Measurements from ENCODE around the gene LPIN1. TPM values are rescaled to one million over a fixed set of nuclear protein-coding genes. Genes with fewer than 3 reads are reported as not detected.

Gene LPIN1
- total RNA-seq, 1 experiment from 2014 or later: 4.4 TPM

GRCh38 chr2:11819235-11819729, 72.8 kb downstream of the LPIN1 start:
- H3K27ac Mint-ChIP-seq: no peak overlapping the region
- Histone ChIP-seq H3K9ac (ENCODE audit: extremely low read depth, insufficient read length, low read length) (no peak overlapping the region), H3T11ph (ENCODE audit: low read length) (no peak overlapping the region), H2BK120ac (ENCODE audit: low read depth, low read length, poor library complexity, severe bottlenecking) (no peak overlapping the region), H3K4ac (ENCODE audit: low read depth, low read length) (no peak overlapping the region), H3K9me3 (ENCODE audit: control insufficient read depth, low read depth, low read length) (no peaks in the 10 kb centered on the region), H3K4me1 (ENCODE audit: insufficient read depth, low read length) (no peaks in the 10 kb centered on the region), H3K23ac (ENCODE audit: insufficient read length, low read depth, low read length) (no peak overlapping the region), H2BK15ac (ENCODE audit: low read depth, low read length) (no peak overlapping the region), H2BK5ac (ENCODE audit: insufficient read length, low read length) (no peak overlapping the region), H4K20me1 (ENCODE audit: control insufficient read depth, insufficient read depth, insufficient read length) (no peaks in the 10 kb centered on the region), H4K91ac (ENCODE audit: insufficient read length, low read depth, low read length) (no peak overlapping the region), H3K18ac (ENCODE audit: insufficient read length, low read depth, low read length) (no peak overlapping the region), H2BK12ac (ENCODE audit: insufficient read length, low read depth, low read length) (no peak overlapping the region), H3K79me1 (ENCODE audit: insufficient read depth, low read depth, low read length, poor library complexity, severe bottlenecking) (no peaks in the 10 kb centered on the region), H2AK5ac (ENCODE audit: insufficient read length, low read length) (no peak overlapping the region), H3K27me3 (ENCODE audit: insufficient read depth, low read length) (no peaks in the 10 kb centered on the region), H3K14ac (ENCODE audit: insufficient read depth, low read length) (no peak overlapping the region), H3K56ac (ENCODE audit: insufficient read length, low read depth, low read length) (no peak overlapping the region), H2AFZ (ENCODE audit: low read length) (no peak overlapping the region), H3K79me2 (ENCODE audit: insufficient read depth, low read length) (no peaks in the 10 kb centered on the region), H4K8ac (replicated peaks; ENCODE audit: insufficient read length, low read depth, low read length) (no peak overlapping the region), H4K5ac (ENCODE audit: insufficient read length, low read depth, low read length) (no peak overlapping the region), H3K23me2 (ENCODE audit: insufficient read length, low read depth, low read length, poor library complexity, severe bottlenecking) (no peaks in the 10 kb centered on the region), H3K27ac (ENCODE audit: insufficient read length, low read depth, low read length) (no peak overlapping the region), H3K4me2 (ENCODE audit: insufficient read depth, insufficient read length, low read length) (no peak overlapping the region), H2BK20ac (ENCODE audit: low read depth, low read length, poor library complexity, severe bottlenecking) (no peak overlapping the region)
- no CpG with 5 or more reads among the region's 5 CpGs for WGBS (ENCODE audit: extremely low coverage, insufficient read length, low lambda C conversion rate)
- no peak overlapping the region for H3K4me3 Mint-ChIP-seq
- DNase-seq: no peak
- TF ChIP-seq CTCF (conservative IDR thresholded peaks at IDR 0.05): no peak
- H3K9me3 Mint-ChIP-seq: no peaks in the 10 kb centered on the region; a peak in 3 of 5 replicates
- peaks cover 15 to 31% (median 23%) of the 10 kb centered on the region in 3 experiments for H3K36me3 Mint-ChIP-seq (ENCODE audit: insufficient read depth in 1 of 3, low read depth in 3 of 3)
- no peaks in the 10 kb centered on the region for H3K27me3 Mint-ChIP-seq (ENCODE audit: low read depth)
- peaks cover 7 to 9% of the 10 kb centered on the region in 2 experiments for H3K4me1 Mint-ChIP-seq

All from H9 (cell line).